HCT116 (cell line): ENCODE data around the gene RELL1. TPM values are rescaled to one million over a fixed set of nuclear protein-coding genes. Genes with fewer than 3 reads are reported as not detected.
A peak's percentile ranks its signal among the peaks of the same experiment; 100 is the strongest.

Source experiments
- ATAC-seq: fragments of 200-7000 bp; cut with Tn5 transposase; 2 replicates; pipeline ENCODE4 v1.9.1; 2020; ENCODE audit warnings: mild to moderate bottlenecking, moderate library complexity
- BruUV-seq: library from RNA; stranded (reverse); fragments of 400-500 nt; replicated peaks from 2 replicates; lab custom pipeline; 2021; lab: Mats Ljungman, UMichigan
- CTCF ChIA-PET: fragments of 300-600 bp; sonication (Branson Sonifier 250); formaldehyde crosslinking; loops from one replicate; lab custom pipeline; 2021; ENCODE audit warnings: antibody characterized with exemption; lab: Charles Lee
- POLR2A ChIA-PET: fragments of 300-600, 350-600 bp; sonication (Branson Sonifier 250); formaldehyde crosslinking; loops from one replicate; lab custom pipeline; 2021; ENCODE audit warnings: antibody characterized with exemption; lab: Charles Lee
- RAD21 ChIA-PET, 2 experiments: fragments of 300-600 bp; sonication (Branson Sonifier 250); formaldehyde crosslinking; loops; one replicate each; lab custom pipeline; 2023; ENCODE audit warnings: low total read pairs in 2 of 2; ENCODE audit not compliant: uncharacterized antibody in 2 of 2, unreplicated experiment in 2 of 2, low non-redundant PET in 1 of 2; lab: Charles Lee
- DNase-seq: peaks from one replicate; pipeline ENCODE4 v3.0.0-alpha.2; 2010; ENCODE audit warnings: low read depth, low spot score
- H2AFZ ChIP-seq: fragments of 200-600 bp; shearing (Covaris generic), sonication (generic); 2 replicates; pipeline ENCODE4 v1.6.1; 2017; ENCODE audit warnings: low read depth, mixed run types, mixed read lengths, antibody characterized with exemption, low read length; ENCODE audit not compliant: poor library complexity, severe bottlenecking
- H3K27ac ChIP-seq: 2 replicates; pipeline ENCODE4 v1.5.1; 2012; ENCODE audit warnings: low read depth, low read length
- H3K27me3 ChIP-seq: fragments of 200-600 bp; sonication (generic); 2 replicates; pipeline ENCODE4 v1.6.1; 2016; ENCODE audit warnings: mixed run types, low read length, mixed read lengths; ENCODE audit not compliant: insufficient read depth
- H3K36me3 ChIP-seq, 2 experiments: fragments of 200-500 bp in 1 of 2; fragments of 200-600 bp in 1 of 2; sonication (Bioruptor generic) in 1 of 2; sonication (generic) in 1 of 2; 2 replicates each; pipeline versions ENCODE4 v1.5.1 to v1.6.1; 2014 to 2016; ENCODE audit warnings: low read length in 2 of 2, inconsistent platforms in 1 of 2, mixed read lengths in 1 of 2, mixed run types in 1 of 2; ENCODE audit not compliant: insufficient read depth in 2 of 2, control insufficient read depth in 1 of 2
- H3K4me1 ChIP-seq, 2 experiments: fragments of 200-600 bp in 1 of 2; sonication (generic) in 1 of 2; 2 replicates each; pipeline versions ENCODE4 v1.5.1 to v1.6.1; 2012 to 2017; ENCODE audit warnings: low read length in 2 of 2, inconsistent platforms in 1 of 2, mild to moderate bottlenecking in 1 of 2, mixed read lengths in 1 of 2, mixed run types in 1 of 2, moderate library complexity in 1 of 2; ENCODE audit not compliant: insufficient read depth in 2 of 2, control insufficient read depth in 1 of 2
- H3K4me2 ChIP-seq: fragments of 200-600 bp; sonication (generic); 2 replicates; pipeline ENCODE4 v1.6.1; 2017; ENCODE audit warnings: mixed run types, low read length, mixed read lengths
- H3K4me3 ChIP-seq, 2 experiments: fragments of 200-600 bp in 1 of 2; sonication (generic) in 1 of 2; replicated peaks in 1 of 2; 2 replicates each; pipeline ENCODE4 v1.5.1; 2011 to 2016; ENCODE audit warnings: low read length in 2 of 2, control low read depth in 1 of 2, low read depth in 1 of 2, mild to moderate bottlenecking in 1 of 2, mixed read lengths in 1 of 2, mixed run types in 1 of 2
- H3K79me2 ChIP-seq: fragments of 200-600 bp; sonication (generic); 2 replicates; pipeline ENCODE4 v1.6.1; 2017; ENCODE audit warnings: mild to moderate bottlenecking, mixed run types, low read length, moderate library complexity, mixed read lengths; ENCODE audit not compliant: insufficient read depth
- H3K9ac ChIP-seq: fragments of 200-600 bp; sonication (generic); 2 replicates; pipeline ENCODE4 v1.6.1; 2016; ENCODE audit warnings: low read length, mixed read lengths
- H3K9me2 ChIP-seq: fragments of 200-600 bp; sonication (generic), shearing (Covaris generic); 2 replicates; pipeline ENCODE4 v1.6.1; 2017; ENCODE audit warnings: mixed run types, mild to moderate bottlenecking, moderate library complexity; ENCODE audit not compliant: insufficient read depth
- H3K9me3 ChIP-seq, 2 experiments: fragments of 200-500 bp in 1 of 2; fragments of 200-600 bp in 1 of 2; sonication (Bioruptor generic) in 1 of 2; sonication (generic) in 1 of 2; 2 replicates each; pipeline ENCODE4 v1.6.1; 2014 to 2017; ENCODE audit warnings: low read length in 2 of 2, mixed read lengths in 2 of 2, inconsistent platforms in 1 of 2, low read depth in 1 of 2, mild to moderate bottlenecking in 1 of 2, mixed run types in 1 of 2, moderate library complexity in 1 of 2; ENCODE audit not compliant: control insufficient read depth in 1 of 2, insufficient read depth in 1 of 2
- H4K20me1 ChIP-seq: fragments of 200-600 bp; sonication (generic), shearing (Covaris generic); 2 replicates; pipeline ENCODE4 v1.6.1; 2017; ENCODE audit warnings: mixed run types, mild to moderate bottlenecking, moderate library complexity; ENCODE audit not compliant: insufficient read depth
- EZH2phosphoT487 ChIP-seq: fragments of 200-600 bp; IDR thresholded peaks from 2 replicates; pipeline ENCODE4 v1.6.1; 2018; ENCODE audit warnings: antibody characterized with exemption, borderline replicate concordance
- JUND ChIP-seq: IDR thresholded peaks from 2 replicates; pipeline ENCODE4 v1.6.1; 2012
- REST ChIP-seq: IDR thresholded peaks from 2 replicates; pipeline ENCODE4 v1.6.1; 2012; ENCODE audit warnings: low read depth
- intact Hi-C: fragments of 100-400 bp; cut with micrococcal nuclease; formaldehyde crosslinking; loops from 2 replicates; pipeline ENCODE4 v1.10.0; 2022
- total RNA-seq: library from RNA; stranded (reverse); gene quantifications from one replicate; pipeline ENCODE4 v1.2.1, GENCODE V29; 2021; ENCODE audit not compliant: unreplicated experiment

RELL1 gene
- total RNA-seq, 1 experiment from 2014 or later: 30.2 TPM

- Histone ChIP-seq H4K20me1 (no peaks in the 10 kb centered on the region), H2AFZ (peak overlapping the region; percentile 37), H3K9me3 (no peaks in the 10 kb centered on the region), H3K4me2 (peak overlapping the region; percentile 90), H3K9ac (peak overlapping the region; percentile 49), H3K36me3 (no peaks in the 10 kb centered on the region), H3K4me3 (peak overlapping the region; percentile 41 to 66; a peak in 3 of 4 replicates), H3K27ac (no peak overlapping the region), H3K4me1 (peaks cover 0 to 24% of the 10 kb centered on the region in 2 experiments; a peak in 3 of 4 replicates), H3K79me2 (peaks cover 12% of the 10 kb centered on the region), H3K27me3 (no peaks in the 10 kb centered on the region), H3K9me2 (no peaks in the 10 kb centered on the region)
- ChIA-PET POLR2A (interaction anchor here (1.0 kb wide), 1 partner anchor 20 kb away, joined by 7 read pairs; no protein-coding TSS in a partner anchor), CTCF (interaction anchor here (1.5 kb wide), 1 partner anchor 84 kb away, joined by 5 read pairs; no protein-coding TSS in a partner anchor), RAD21 (no interaction called here)
- no peak for ATAC-seq
- TF ChIP-seq REST (no peak), JUND (no peak), EZH2phosphoT487 (no peak)
- no peak for DNase-seq
- intact Hi-C loops: loop anchor here (5.0 kb wide), 1 partner anchor 85 kb away; no protein-coding TSS in a partner anchor
- BruUV-seq: no TSS peak
Observed at GRCh38 chr4:37687194-37687562, 1.0 kb upstream of the RELL1 start.
